Activated CD4-positive, alpha-beta memory T cell treated with anti-CD3 and anti-CD28 coated beads for 36 hours (primary cell): ENCODE results near the gene KXD1. TPM values are rescaled to one million over a fixed set of nuclear protein-coding genes. Genes with fewer than 3 reads are reported as not detected.

Experiments used
- CTCF ChIA-PET: fragments of 350-600 bp; sonication (Branson Sonifier 250); formaldehyde crosslinking; loops from one replicate; lab custom pipeline; 2021; ENCODE audit warnings: antibody characterized with exemption, inconsistent platforms; lab: Charles Lee
- POLR2A ChIA-PET: fragments of 350-600 bp; sonication (Branson Sonifier 250); formaldehyde crosslinking; loops from one replicate; lab custom pipeline; 2021; ENCODE audit warnings: antibody characterized with exemption; lab: Charles Lee
- DNase-seq: peaks from one replicate; pipeline ENCODE4 v3.0.0-alpha.2; 2020
- H3K27ac Mint-ChIP-seq: one replicate; pipeline ENCODE4 v1.8.0; 2021; ENCODE audit warnings: mixed read lengths
- H3K27me3 Mint-ChIP-seq: one replicate; pipeline ENCODE4 v1.8.0; 2021; ENCODE audit warnings: mixed read lengths
- H3K36me3 Mint-ChIP-seq: one replicate; pipeline ENCODE4 v1.8.0; 2021; ENCODE audit warnings: mixed read lengths
- H3K4me1 Mint-ChIP-seq: one replicate; pipeline ENCODE4 v1.8.0; 2021; ENCODE audit warnings: low read depth, mixed read lengths
- H3K4me3 Mint-ChIP-seq: one replicate; pipeline ENCODE4 v1.8.0; 2021; ENCODE audit warnings: mild to moderate bottlenecking, mixed read lengths
- H3K9me3 Mint-ChIP-seq: one replicate; pipeline ENCODE4 v1.8.0; 2021; ENCODE audit warnings: mixed read lengths
- intact Hi-C: fragments of 100-400 bp; cut with micrococcal nuclease; formaldehyde crosslinking; loops from one replicate; pipeline ENCODE4 v1.15.1; 2023
- total RNA-seq, 2 experiments: library from RNA; stranded (reverse); gene quantifications; one replicate each; pipeline ENCODE4 v1.2.3, GENCODE V29; 2021

Gene KXD1
- total RNA-seq, 2 experiments from 2014 or later: 112 to 114 TPM

DNA sequence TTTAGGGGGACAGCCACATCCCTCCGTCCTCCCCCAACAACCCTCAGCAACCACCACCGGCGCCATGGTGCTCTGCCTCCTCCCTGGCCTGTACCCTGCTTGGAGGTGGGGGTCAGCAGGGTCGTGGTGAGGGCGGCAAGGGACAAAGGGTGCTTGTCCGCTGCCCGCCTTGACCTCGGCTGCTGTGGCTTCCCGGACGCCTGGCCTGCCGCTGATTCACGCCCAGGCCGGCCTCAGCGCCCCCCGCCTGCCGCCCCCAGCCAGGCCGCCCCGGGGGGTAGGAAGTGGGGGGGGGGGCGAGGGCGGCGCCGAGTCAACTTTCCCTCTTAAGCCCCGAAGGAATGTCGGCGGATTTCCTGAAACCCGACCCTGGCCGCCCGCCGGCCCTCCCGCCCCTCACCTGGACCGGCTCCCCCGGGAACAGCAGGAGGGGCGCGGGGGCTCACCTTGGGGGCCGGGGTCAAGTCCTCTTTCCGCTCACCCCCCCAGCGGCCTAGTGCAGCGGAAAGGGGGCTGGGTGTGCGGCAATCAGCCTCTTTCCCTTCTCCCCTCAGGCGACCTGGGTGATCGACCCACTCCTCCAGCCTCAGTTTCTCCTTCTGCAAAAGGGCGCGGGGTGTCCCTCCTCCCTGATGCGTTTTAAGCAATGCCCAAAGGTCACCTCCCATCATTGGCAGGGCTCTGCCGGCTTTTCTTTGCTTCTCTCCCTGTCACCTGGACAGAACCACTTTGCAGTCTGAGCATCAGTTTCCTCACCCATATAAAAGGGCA is 53.1 kb downstream of the KXD1 start:
- H3K4me1 Mint-ChIP-seq: peaks cover 30% of the 10 kb centered on the region
- no peak overlapping the region for H3K4me3 Mint-ChIP-seq
- no peak for DNase-seq
- no peak overlapping the region for H3K27ac Mint-ChIP-seq
- H3K36me3 Mint-ChIP-seq: no peaks in the 10 kb centered on the region
- POLR2A ChIA-PET: no interaction called here
- peaks cover 60% of the 10 kb centered on the region for H3K27me3 Mint-ChIP-seq
- CTCF ChIA-PET: interaction anchor here (1.0 kb wide), 1 partner anchor 236 kb away, joined by 3 read pairs; no protein-coding TSS in a partner anchor
- no peaks in the 10 kb centered on the region for H3K9me3 Mint-ChIP-seq
- intact Hi-C loops: no loop called here

DNA sequence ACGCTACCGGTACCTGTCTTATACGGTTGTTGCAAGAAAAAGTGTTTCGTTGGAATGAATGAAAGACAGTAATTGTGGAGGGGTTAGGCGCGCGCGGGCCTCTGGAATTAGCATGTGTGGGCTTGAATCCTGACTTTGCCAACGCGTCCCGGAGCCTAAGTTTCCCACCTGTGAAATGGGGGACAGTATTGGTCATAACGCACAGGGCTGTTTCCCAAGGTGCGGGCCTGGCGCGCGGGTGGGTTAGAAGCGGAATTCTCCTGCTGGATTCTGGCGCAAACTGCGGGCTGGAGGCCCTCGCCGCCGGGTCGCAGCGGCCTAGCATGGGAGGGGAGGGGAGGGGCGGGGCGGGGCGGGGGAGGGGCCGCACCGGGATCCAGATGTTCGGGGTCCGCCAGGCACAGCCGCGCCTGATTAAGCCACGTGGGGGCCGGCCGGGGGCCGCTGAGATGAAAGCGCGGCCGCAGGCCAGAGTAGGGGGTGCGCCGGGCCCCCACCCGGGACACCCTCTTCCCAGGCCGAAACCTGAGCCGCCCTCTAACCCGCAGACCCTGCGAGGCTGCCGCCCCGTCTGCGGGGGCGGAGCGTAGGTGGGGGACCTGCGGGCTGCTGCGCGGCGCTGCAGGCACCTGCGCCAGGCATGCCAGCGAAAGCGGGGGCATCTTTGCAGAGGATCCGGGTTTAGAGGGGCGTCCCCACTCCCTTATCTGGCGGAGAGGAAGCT is 53.8 kb downstream of the KXD1 start:
- intact Hi-C loops: no loop called here
- peaks cover 60% of the 10 kb centered on the region for H3K27me3 Mint-ChIP-seq
- no peaks in the 10 kb centered on the region for H3K36me3 Mint-ChIP-seq
- CTCF ChIA-PET: interaction anchor here (1.7 to 2.0 kb wide), 2 partner anchors 18 to 21 kb away, joined by 4 to 9 read pairs; no protein-coding TSS in a partner anchor
- no peaks in the 10 kb centered on the region for H3K9me3 Mint-ChIP-seq
- H3K27ac Mint-ChIP-seq: no peak overlapping the region
- peaks cover 30% of the 10 kb centered on the region for H3K4me1 Mint-ChIP-seq
- DNase-seq: no peak
- no peak overlapping the region for H3K4me3 Mint-ChIP-seq
- POLR2A ChIA-PET: no interaction called here

DNA sequence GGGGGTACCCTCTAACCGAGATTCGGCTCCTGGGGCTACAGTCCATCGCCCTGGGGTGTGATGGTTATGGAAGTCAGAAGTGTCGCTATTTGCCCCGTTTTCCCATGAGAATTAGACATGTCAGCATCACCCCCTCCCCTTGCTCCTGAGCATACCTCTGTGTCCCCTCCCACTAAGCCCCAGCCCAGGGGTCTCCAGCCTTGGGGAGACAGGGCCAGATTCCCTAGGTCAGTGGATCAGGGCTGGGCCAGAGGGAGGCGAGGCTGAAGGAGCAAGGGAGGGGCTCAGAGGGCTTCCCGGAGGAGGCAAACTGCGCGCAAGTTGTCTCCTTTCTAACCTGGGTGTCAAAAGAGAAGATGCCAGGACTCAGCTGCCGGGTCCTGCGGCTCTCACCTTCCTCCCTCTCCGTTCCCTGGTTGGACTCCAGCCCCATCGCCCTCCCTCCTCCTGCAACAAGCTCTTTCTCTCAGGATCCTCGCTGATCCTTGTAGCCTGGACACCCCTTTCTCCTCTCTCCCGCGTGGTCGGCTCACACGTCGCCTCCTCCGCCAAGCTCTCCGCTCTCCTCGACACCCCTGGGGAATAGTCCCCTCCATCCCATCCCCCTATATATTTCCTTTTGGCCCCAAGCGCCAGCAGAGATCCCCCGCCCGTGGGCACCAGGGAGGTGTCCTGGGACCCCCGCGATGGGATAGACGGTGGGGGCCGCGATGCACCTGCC is 54.5 kb downstream of the KXD1 start:
- Mint-ChIP-seq H3K4me1 (peaks cover 26% of the 10 kb centered on the region), H3K9me3 (no peaks in the 10 kb centered on the region), H3K36me3 (no peaks in the 10 kb centered on the region), H3K27me3 (peaks cover 60% of the 10 kb centered on the region), H3K27ac (no peak overlapping the region), H3K4me3 (peak overlapping the region; percentile 48)
- intact Hi-C loops: no loop called here
- no peak for DNase-seq
- POLR2A ChIA-PET: no interaction called here
- CTCF ChIA-PET: interaction anchor here (1.0 to 2.0 kb wide), 3 partner anchors 18 to 232 kb away, joined by 3 to 9 read pairs (median 4); no protein-coding TSS in a partner anchor

DNA sequence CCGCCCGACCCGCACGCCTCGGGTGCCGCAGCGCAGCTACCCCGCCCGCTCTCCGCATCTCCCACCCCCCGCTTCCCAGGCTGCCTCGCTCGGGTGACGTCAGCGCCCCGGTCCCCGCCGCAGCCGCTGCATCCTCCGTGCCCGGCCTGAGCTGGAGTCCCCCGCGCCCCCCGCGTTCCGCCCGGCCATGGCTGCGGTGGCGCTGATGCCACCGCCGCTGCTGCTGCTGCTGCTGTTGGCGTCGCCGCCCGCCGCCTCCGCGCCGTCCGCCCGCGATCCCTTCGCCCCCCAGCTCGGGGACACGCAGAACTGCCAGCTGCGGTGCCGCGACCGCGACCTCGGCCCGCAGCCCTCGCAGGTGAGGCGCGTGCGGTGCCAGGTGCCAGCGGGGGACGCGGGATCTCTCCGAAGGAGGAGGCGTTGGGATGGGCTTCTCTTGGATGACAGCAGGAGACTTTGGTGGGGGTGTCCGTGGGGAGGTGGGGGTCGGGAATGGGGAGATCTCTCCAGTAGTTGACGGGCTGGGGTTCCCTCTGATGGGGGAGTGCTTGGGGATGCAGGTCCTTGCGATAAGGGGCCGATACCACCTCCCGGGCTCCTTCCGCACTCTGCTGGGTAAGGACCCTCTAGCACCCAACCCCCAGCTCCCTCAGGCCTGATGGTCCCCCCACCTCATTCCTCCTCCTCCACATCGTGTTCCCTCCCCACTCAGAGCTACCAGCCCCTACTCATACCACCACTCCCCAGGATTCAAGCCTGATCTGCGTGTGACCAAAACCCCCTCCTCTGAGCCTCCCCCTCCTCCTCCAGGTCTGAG is 55.3 kb downstream of the KXD1 start, which contains the start of gene TMEM59L:
TMEM59L (plus strand) TSS at position 99 of the 817 bp plus-strand sequence; CDS start at position 188, 89 bp downstream.
- H3K9me3 Mint-ChIP-seq: no peaks in the 10 kb centered on the region
- H3K4me3 Mint-ChIP-seq: peak within 1 kb of the TSS; percentile 48
- peaks cover 20% of the 10 kb centered on the region for H3K4me1 Mint-ChIP-seq
- H3K27me3 Mint-ChIP-seq: peaks cover 60% of the 10 kb centered on the region
- POLR2A ChIA-PET: no interaction called here
- H3K27ac Mint-ChIP-seq: no peak within 1 kb of the TSS
- DNase-seq: peak; percentile 57
- intact Hi-C loops: no loop called here
- CTCF ChIA-PET: interaction anchor here (1.0 to 2.0 kb wide), 3 partner anchors 19 to 231 kb away, joined by 3 to 9 read pairs (median 4); no protein-coding TSS in a partner anchor
- H3K36me3 Mint-ChIP-seq: no peaks in the 10 kb centered on the region

DNA sequence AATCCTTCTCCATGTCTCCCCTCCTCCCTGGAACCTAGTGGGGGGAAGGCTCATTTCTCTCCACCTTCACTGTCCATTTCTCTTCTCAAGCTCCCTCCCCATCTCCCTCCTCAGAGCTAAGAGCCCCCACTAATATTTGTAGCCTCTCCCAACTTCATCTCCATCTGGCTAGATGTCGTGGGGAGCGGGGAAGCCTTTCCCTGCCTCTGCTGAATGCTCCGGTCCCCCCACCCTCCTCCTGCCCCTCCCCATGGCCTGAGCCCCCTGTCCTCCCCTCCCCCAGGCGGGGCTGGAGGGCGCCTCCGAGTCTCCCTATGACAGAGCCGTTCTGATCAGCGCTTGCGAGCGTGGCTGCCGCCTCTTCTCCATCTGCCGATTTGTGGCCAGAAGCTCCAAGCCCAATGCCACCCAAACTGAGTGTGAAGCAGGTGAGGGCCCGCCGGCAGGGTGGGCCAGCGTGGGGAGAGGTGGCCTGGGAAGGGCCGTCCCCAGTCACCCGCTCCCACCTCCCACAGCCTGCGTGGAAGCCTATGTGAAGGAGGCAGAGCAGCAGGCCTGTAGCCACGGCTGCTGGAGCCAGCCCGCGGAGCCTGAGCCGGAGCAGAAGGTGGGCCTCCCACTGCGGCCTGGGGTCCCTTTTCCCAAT is 56.0 kb downstream of the KXD1 start:
- no peak for DNase-seq
- Mint-ChIP-seq H3K36me3 (no peaks in the 10 kb centered on the region), H3K9me3 (no peaks in the 10 kb centered on the region), H3K4me1 (peaks cover 18% of the 10 kb centered on the region), H3K4me3 (peak overlapping the region; percentile 32), H3K27ac (no peak overlapping the region), H3K27me3 (peaks cover 57% of the 10 kb centered on the region)
- ChIA-PET POLR2A (no interaction called here), CTCF (no interaction called here)
- intact Hi-C loops: no loop called here

DNA sequence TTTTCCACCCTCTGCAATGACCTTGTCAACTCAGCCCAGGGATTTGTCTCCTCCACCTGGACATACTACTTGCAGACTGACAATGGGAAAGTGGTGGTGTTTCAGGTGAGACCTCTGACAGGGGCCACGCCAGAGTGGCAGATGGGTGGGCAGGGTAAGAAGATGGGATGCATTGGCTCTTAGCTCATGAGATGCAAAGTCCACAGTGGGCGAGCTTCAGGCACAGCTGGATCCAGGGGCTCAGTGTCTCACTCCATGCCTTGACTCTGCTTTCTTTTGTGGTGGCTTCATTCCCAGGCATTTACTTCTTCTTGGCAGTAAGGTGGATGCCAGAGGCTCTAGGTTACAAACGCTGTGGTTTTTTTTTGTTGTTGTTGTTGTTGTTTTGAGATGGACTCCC is 58.4 kb downstream of the KXD1 start:
- H3K4me3 Mint-ChIP-seq: no peak overlapping the region
- H3K9me3 Mint-ChIP-seq: no peaks in the 10 kb centered on the region
- DNase-seq: no peak
- peaks cover 16% of the 10 kb centered on the region for H3K4me1 Mint-ChIP-seq
- no peak overlapping the region for H3K27ac Mint-ChIP-seq
- H3K36me3 Mint-ChIP-seq: no peaks in the 10 kb centered on the region
- intact Hi-C loops: no loop called here
- peaks cover 38% of the 10 kb centered on the region for H3K27me3 Mint-ChIP-seq
- POLR2A ChIA-PET: no interaction called here
- CTCF ChIA-PET: no interaction called here

DNA sequence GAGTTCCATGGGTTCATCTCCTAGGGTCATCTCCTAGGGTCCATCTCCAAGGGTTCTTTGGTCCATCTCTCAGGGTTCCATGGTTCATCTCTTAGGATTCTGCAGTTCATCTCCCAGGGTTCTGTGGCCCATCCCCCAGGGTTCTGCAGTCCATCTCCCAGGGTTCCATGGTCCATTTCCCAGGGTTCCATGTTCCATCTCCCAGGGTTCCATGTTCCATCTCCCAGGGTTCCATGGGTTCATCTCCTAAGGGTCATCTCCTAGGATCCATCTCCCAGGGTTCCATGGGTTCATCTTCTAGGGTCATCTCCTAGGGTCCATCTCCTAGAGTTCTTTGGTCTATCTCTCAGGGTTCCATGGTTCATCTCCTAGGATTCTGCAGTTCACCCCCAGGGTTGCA is 59.9 kb downstream of the KXD1 start:
- no peaks in the 10 kb centered on the region for H3K9me3 Mint-ChIP-seq
- intact Hi-C loops: no loop called here
- CTCF ChIA-PET: no interaction called here
- peaks cover 28% of the 10 kb centered on the region for H3K27me3 Mint-ChIP-seq
- no peak for DNase-seq
- POLR2A ChIA-PET: no interaction called here
- H3K36me3 Mint-ChIP-seq: no peaks in the 10 kb centered on the region
- no peak overlapping the region for H3K4me3 Mint-ChIP-seq
- peaks cover 5% of the 10 kb centered on the region for H3K4me1 Mint-ChIP-seq
- H3K27ac Mint-ChIP-seq: no peak overlapping the region

DNA sequence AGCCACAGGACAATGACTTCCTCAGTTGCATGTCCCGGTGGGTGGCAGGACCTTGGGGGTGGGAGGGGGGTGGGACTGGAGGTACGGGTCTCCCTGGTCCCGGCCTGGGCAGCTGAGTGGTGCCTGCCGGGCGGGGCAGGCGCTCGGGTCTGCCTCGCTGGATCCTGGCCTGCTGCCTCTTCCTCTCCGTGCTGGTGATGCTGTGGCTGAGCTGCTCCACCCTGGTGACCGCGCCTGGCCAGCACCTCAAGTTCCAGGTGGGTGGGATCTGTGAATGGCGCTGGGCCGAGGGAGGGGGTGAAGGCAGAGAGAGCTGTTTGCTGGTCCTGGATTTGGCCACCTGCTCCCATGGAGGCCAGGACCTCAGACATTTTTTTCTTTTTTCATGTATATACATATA is 60.6 kb downstream of the KXD1 start:
- no peaks in the 10 kb centered on the region for H3K9me3 Mint-ChIP-seq
- peaks cover 26% of the 10 kb centered on the region for H3K27me3 Mint-ChIP-seq
- H3K4me1 Mint-ChIP-seq: peaks cover 4% of the 10 kb centered on the region
- H3K27ac Mint-ChIP-seq: no peak overlapping the region
- H3K36me3 Mint-ChIP-seq: no peaks in the 10 kb centered on the region
- POLR2A ChIA-PET: no interaction called here
- intact Hi-C loops: no loop called here
- H3K4me3 Mint-ChIP-seq: no peak overlapping the region
- CTCF ChIA-PET: interaction anchor here (0.6 kb wide), 1 partner anchor 60 kb away, joined by 3 read pairs; no protein-coding TSS in a partner anchor
- DNase-seq: no peak

Other genes with a start within 250 kb of the KXD1 start
- gene LSM4, start 234.8 kb upstream of the KXD1 start, total RNA-seq: 100 to 1,000 TPM; 356 to 361 TPM
- 10 to 100 TPM; 29.0 to 30.8 TPM for gene PGPEP1, start 217.3 kb upstream of the KXD1 start, total RNA-seq
- not detected for gene GDF15, start 171.7 kb upstream of the KXD1 start, total RNA-seq
- not detected for gene LRRC25, start 160.2 kb upstream of the KXD1 start, total RNA-seq
- 100 to 1,000 TPM in 1 of 2 experiments, 10 to 100 TPM in 1; 97.9 to 102 TPM for gene SSBP4, start 138.5 kb upstream of the KXD1 start, total RNA-seq
- 10 to 100 TPM; 19.3 to 20.0 TPM for gene ISYNA1, start 119.7 kb upstream of the KXD1 start, total RNA-seq
- gene ELL, start 35.8 kb upstream of the KXD1 start, total RNA-seq: 10 to 100 TPM; 24.7 to 29.7 TPM
- gene FKBP8, start 14.3 kb upstream of the KXD1 start, total RNA-seq: 100 to 1,000 TPM; 232 to 236 TPM
- gene UBA52, start 14.0 kb downstream of the KXD1 start, total RNA-seq: 1,000 to 10,000 TPM; 1,569 to 1,601 TPM
- 10 to 100 TPM; 97.6 to 99.3 TPM for gene REX1BD, start 30.9 kb downstream of the KXD1 start, total RNA-seq
- gene CRLF1, start 48.9 kb downstream of the KXD1 start, total RNA-seq: not detected
- gene TMEM59L, start 55.0 kb downstream of the KXD1 start, total RNA-seq: under 1 TPM; 0.24 to 0.40 TPM
- gene KLHL26, start 79.2 kb downstream of the KXD1 start, total RNA-seq: 10 to 100 TPM; 10.7 to 11.0 TPM
- 1 to 10 TPM; 5.6 to 6.3 TPM for gene CRTC1, start 125.8 kb downstream of the KXD1 start, total RNA-seq
- gene COMP, start 233.4 kb downstream of the KXD1 start, total RNA-seq: not detected